GM21529 (cell line): ENCODE measurements around the gene KCNMB3.
A peak's percentile ranks its signal among the peaks of the same experiment; 100 is the strongest.

Experiments
- ATAC-seq: cut with Tn5 transposase; IDR thresholded peaks from one replicate; pipeline ENCODE4 v1.9.1; 2021; ENCODE audit not compliant: unreplicated experiment

Gene KCNMB3

GRCh38 chr3:179200790-179201189 lies 50.1 kb downstream of the KCNMB3 start:
- ATAC-seq, result no peak

- no peak for ATAC-seq
These were observed 54.2 kb downstream of the KCNMB3 start for GRCh38 chr3:179196700-179197099.

- ATAC-seq, result peak; percentile 93
These were observed 54.8 kb downstream of the KCNMB3 start for GRCh38 chr3:179196098-179196497.

GRCh38 chr3:179194931-179195330 lies 56.0 kb downstream of the KCNMB3 start:
- ATAC-seq, result no peak
